ENCODE results near the gene TRIP13.
"Not testable (repeated sequence)": the region's sequence is repeated elsewhere in the genome, so short reads cannot be mapped to it uniquely, and the experiment has no call there.

Gene TRIP13

GRCh38 chr5:912280-913091 lies 19.8 kb downstream of the TRIP13 start:
- H3K9me3 ChIP-seq (ENCODE audit: control insufficient read depth, low read length) = no peaks in the 10 kb centered on the region
- peaks cover 94% of the 10 kb centered on the region for H3K36me3 ChIP-seq (ENCODE audit: control insufficient read depth, insufficient read depth, low read length)
- WGBS, 2 experiments (ENCODE audit: insufficient coverage in 2 of 2) = 94 to 95% methylated on average over 43 to 44 of the region's 44 CpGs
- H3K4me3 ChIP-seq (ENCODE audit: extremely low read depth, insufficient read depth, low read length, poor library complexity, severe bottlenecking) = no peak overlapping the region
- peaks cover 16% of the 10 kb centered on the region for H3K4me1 ChIP-seq (ENCODE audit: control insufficient read depth, insufficient read depth, low read length, poor library complexity, severe bottlenecking)
- H3K27ac ChIP-seq (ENCODE audit: low read depth, low read length, severe bottlenecking) = peak overlapping the region; percentile 59

GRCh38 chr5:914174-914573 lies 21.5 kb downstream of the TRIP13 start:
- Histone ChIP-seq H3K9me3 (ENCODE audit: control insufficient read depth, low read length) (peaks cover 2% of the 10 kb centered on the region), H3K27ac (ENCODE audit: low read depth, low read length, severe bottlenecking) (no peak overlapping the region), H3K36me3 (ENCODE audit: control insufficient read depth, insufficient read depth, low read length) (peaks cover 94% of the 10 kb centered on the region), H3K4me3 (ENCODE audit: extremely low read depth, insufficient read depth, low read length, poor library complexity, severe bottlenecking) (no peak overlapping the region), H3K4me1 (ENCODE audit: control insufficient read depth, insufficient read depth, low read length, poor library complexity, severe bottlenecking) (peaks cover 17% of the 10 kb centered on the region)
- 92 to 93% methylated on average over 13 to 14 of the region's 14 CpGs for WGBS, 2 experiments (ENCODE audit: insufficient coverage in 2 of 2)

GRCh38 chr5:914612-915011 lies 21.9 kb downstream of the TRIP13 start:
- Histone ChIP-seq H3K4me1 (ENCODE audit: control insufficient read depth, insufficient read depth, low read length, poor library complexity, severe bottlenecking) (peaks cover 22% of the 10 kb centered on the region), H3K4me3 (ENCODE audit: extremely low read depth, insufficient read depth, low read length, poor library complexity, severe bottlenecking) (no peak overlapping the region), H3K9me3 (ENCODE audit: control insufficient read depth, low read length) (peaks cover 4% of the 10 kb centered on the region), H3K36me3 (ENCODE audit: control insufficient read depth, insufficient read depth, low read length) (peaks cover 93% of the 10 kb centered on the region), H3K27ac (ENCODE audit: low read depth, low read length, severe bottlenecking) (no peak overlapping the region)
- WGBS, 2 experiments (ENCODE audit: insufficient coverage in 2 of 2) = 92 to 99% methylated on average over 5 to 6 of the region's 7 CpGs

- 92 to 95% methylated on average over 11 to 12 of the region's 12 CpGs for WGBS, 2 experiments (ENCODE audit: insufficient coverage in 2 of 2)
- Histone ChIP-seq H3K36me3 (ENCODE audit: control insufficient read depth, insufficient read depth, low read length) (peaks cover 85% of the 10 kb centered on the region), H3K4me1 (ENCODE audit: control insufficient read depth, insufficient read depth, low read length, poor library complexity, severe bottlenecking) (peaks cover 24% of the 10 kb centered on the region)
- not testable (repeated sequence) for H3K4me3 ChIP-seq (ENCODE audit: extremely low read depth, insufficient read depth, low read length, poor library complexity, severe bottlenecking); H3K27ac ChIP-seq (ENCODE audit: low read depth, low read length, severe bottlenecking); H3K9me3 ChIP-seq (ENCODE audit: control insufficient read depth, low read length)
Observed at GRCh38 chr5:915346-915745, 22.7 kb downstream of the TRIP13 start.

GRCh38 chr5:915946-916345 lies 23.3 kb downstream of the TRIP13 start:
- H3K4me1 ChIP-seq (ENCODE audit: control insufficient read depth, insufficient read depth, low read length, poor library complexity, severe bottlenecking) = peaks cover 24% of the 10 kb centered on the region
- no peak overlapping the region for H3K4me3 ChIP-seq (ENCODE audit: extremely low read depth, insufficient read depth, low read length, poor library complexity, severe bottlenecking)
- H3K36me3 ChIP-seq (ENCODE audit: control insufficient read depth, insufficient read depth, low read length) = peaks cover 81% of the 10 kb centered on the region
- WGBS, 2 experiments (ENCODE audit: insufficient coverage in 2 of 2) = 94% methylated on average over 12 of the region's 12 CpGs
- H3K27ac ChIP-seq (ENCODE audit: low read depth, low read length, severe bottlenecking) = no peak overlapping the region
- H3K9me3 ChIP-seq (ENCODE audit: control insufficient read depth, low read length) = peaks cover 4% of the 10 kb centered on the region

GRCh38 chr5:916441-917293 lies 24.0 kb downstream of the TRIP13 start:
- Histone ChIP-seq H3K27ac (ENCODE audit: low read depth, low read length, severe bottlenecking) (no peak overlapping the region), H3K4me3 (ENCODE audit: extremely low read depth, insufficient read depth, low read length, poor library complexity, severe bottlenecking) (no peak overlapping the region), H3K9me3 (ENCODE audit: control insufficient read depth, low read length) (peaks cover 4% of the 10 kb centered on the region), H3K4me1 (ENCODE audit: control insufficient read depth, insufficient read depth, low read length, poor library complexity, severe bottlenecking) (peaks cover 24% of the 10 kb centered on the region), H3K36me3 (ENCODE audit: control insufficient read depth, insufficient read depth, low read length) (peaks cover 79% of the 10 kb centered on the region)
- WGBS, 2 experiments (ENCODE audit: insufficient coverage in 2 of 2) = 96 to 97% methylated on average over 12 of the region's 14 CpGs

GRCh38 chr5:918717-919116 lies 26.0 kb downstream of the TRIP13 start:
- 93 to 98% methylated on average over 3 to 5 of the region's 5 CpGs for WGBS, 2 experiments (ENCODE audit: insufficient coverage in 2 of 2)
- Histone ChIP-seq H3K36me3 (ENCODE audit: control insufficient read depth, insufficient read depth, low read length) (peaks cover 67% of the 10 kb centered on the region), H3K4me1 (ENCODE audit: control insufficient read depth, insufficient read depth, low read length, poor library complexity, severe bottlenecking) (peaks cover 13% of the 10 kb centered on the region)
- not testable (repeated sequence) for H3K27ac ChIP-seq (ENCODE audit: low read depth, low read length, severe bottlenecking); H3K4me3 ChIP-seq (ENCODE audit: extremely low read depth, insufficient read depth, low read length, poor library complexity, severe bottlenecking); H3K9me3 ChIP-seq (ENCODE audit: control insufficient read depth, low read length)

- peaks cover 60% of the 10 kb centered on the region for H3K36me3 ChIP-seq (ENCODE audit: control insufficient read depth, insufficient read depth, low read length)
- no peak overlapping the region for H3K27ac ChIP-seq (ENCODE audit: low read depth, low read length, severe bottlenecking)
- H3K4me1 ChIP-seq (ENCODE audit: control insufficient read depth, insufficient read depth, low read length, poor library complexity, severe bottlenecking) = peaks cover 13% of the 10 kb centered on the region
- peaks cover 4% of the 10 kb centered on the region for H3K9me3 ChIP-seq (ENCODE audit: control insufficient read depth, low read length)
- 78 to 80% methylated on average over 5 to 6 of the region's 9 CpGs for WGBS, 2 experiments (ENCODE audit: insufficient coverage in 2 of 2)
- H3K4me3 ChIP-seq (ENCODE audit: extremely low read depth, insufficient read depth, low read length, poor library complexity, severe bottlenecking) = no peak overlapping the region
Observed at GRCh38 chr5:919356-920000, 26.8 kb downstream of the TRIP13 start.

GRCh38 chr5:920321-920720 lies 27.6 kb downstream of the TRIP13 start:
- Histone ChIP-seq H3K27ac (ENCODE audit: low read depth, low read length, severe bottlenecking) (no peak overlapping the region), H3K4me1 (ENCODE audit: control insufficient read depth, insufficient read depth, low read length, poor library complexity, severe bottlenecking) (peaks cover 13% of the 10 kb centered on the region), H3K36me3 (ENCODE audit: control insufficient read depth, insufficient read depth, low read length) (peaks cover 51% of the 10 kb centered on the region), H3K4me3 (ENCODE audit: extremely low read depth, insufficient read depth, low read length, poor library complexity, severe bottlenecking) (no peak overlapping the region), H3K9me3 (ENCODE audit: control insufficient read depth, low read length) (peaks cover 4% of the 10 kb centered on the region)
- 68 to 73% methylated on average over 4 to 5 of the region's 7 CpGs for WGBS, 2 experiments (ENCODE audit: insufficient coverage in 2 of 2)

- 87% methylated on average over 7 to 8 of the region's 9 CpGs for WGBS, 2 experiments (ENCODE audit: insufficient coverage in 2 of 2)
- H3K27ac ChIP-seq (ENCODE audit: low read depth, low read length, severe bottlenecking) = no peak overlapping the region
Observed at GRCh38 chr5:921456-922435, 29.1 kb downstream of the TRIP13 start.

More at GRCh38 chr5:921456-922435, 29.1 kb downstream of the TRIP13 start:
- Histone ChIP-seq H3K9me3 (ENCODE audit: control insufficient read depth, low read length) (peaks cover 4% of the 10 kb centered on the region), H3K4me1 (ENCODE audit: control insufficient read depth, insufficient read depth, low read length, poor library complexity, severe bottlenecking) (peaks cover 13% of the 10 kb centered on the region), H3K4me3 (ENCODE audit: extremely low read depth, insufficient read depth, low read length, poor library complexity, severe bottlenecking) (no peak overlapping the region), H3K36me3 (ENCODE audit: control insufficient read depth, insufficient read depth, low read length) (peaks cover 37% of the 10 kb centered on the region)
